ENCODE data around the gene LARP7. TPM values are rescaled to one million over a fixed set of nuclear protein-coding genes. Genes with fewer than 3 reads are reported as not detected.

The LARP7 gene
- 4.7 and 8.3 TPM in 2 replicates for total RNA-seq

DNA sequence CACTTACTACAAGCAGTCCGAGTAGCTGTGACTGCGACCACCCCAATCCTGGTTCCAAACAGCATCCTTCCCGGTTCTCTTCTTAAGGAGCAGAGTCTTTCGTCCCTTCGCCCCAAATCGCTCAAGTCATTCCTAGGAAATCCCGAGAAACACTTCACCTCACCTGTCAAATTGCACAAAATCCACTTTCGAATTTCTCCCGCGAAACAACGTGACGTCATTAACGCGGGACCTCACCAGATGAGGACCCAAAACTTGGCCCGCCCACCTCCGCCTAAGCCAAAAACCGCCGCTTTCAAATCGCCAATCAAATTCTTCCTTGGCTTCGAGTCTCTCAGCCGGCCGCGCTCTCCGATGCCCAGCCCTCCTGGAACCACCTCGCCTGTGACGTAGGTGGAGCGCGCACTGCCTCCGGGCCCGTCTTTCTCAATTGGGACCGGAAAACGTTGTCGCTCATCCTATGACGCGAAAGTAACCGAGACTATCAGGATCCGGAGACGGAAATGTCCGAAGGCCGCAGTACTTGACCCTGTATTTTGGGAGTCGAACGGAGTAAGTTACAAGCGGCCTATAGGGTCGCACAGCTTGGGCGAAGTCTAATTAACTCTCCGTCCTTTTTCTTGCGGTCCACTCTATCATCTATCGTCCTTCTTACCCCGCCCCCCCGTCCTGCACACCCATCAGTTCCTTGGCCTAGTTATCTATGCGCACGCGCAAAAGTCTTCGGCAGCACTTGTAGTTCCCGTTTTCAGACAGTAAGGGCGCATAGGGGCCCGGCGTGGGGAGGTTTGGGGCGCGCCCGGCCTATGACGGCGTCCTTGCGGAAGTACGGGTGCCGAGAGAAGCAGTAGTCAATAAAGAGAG is at the start of gene LARP7, which contains the start of gene ZGRF1:
LARP7 (plus strand) TSS at position 456 of the 864 bp plus-strand sequence. CDS start 7,527 bp downstream, outside the sequence.
ZGRF1 (minus strand) TSS at position 222 of the 864 bp plus-strand sequence. CDS start 3,733 bp downstream, outside the sequence.

Other genes with a start within 250 kb of the LARP7 start
- gene NEUROG2, start 121.0 kb upstream of the LARP7 start, total RNA-seq: not detected in 2 replicates
- 0.63 and 5.2 TPM in 2 replicates for gene ZGRF1, start 234 bp upstream of the LARP7 start, total RNA-seq